Neural cell (in vitro differentiated cells): ENCODE measurements around the gene SNRK.

ENCODE experiments used
- CTCF ChIP-seq: fragments of 450-650 bp; IDR thresholded peaks from 2 replicates; pipeline ENCODE4 v1.5.1; 2014; ENCODE audit warnings: antibody characterized with exemption, mild to moderate bottlenecking, moderate library complexity; ENCODE audit not compliant: poor library complexity, severe bottlenecking
- EP300 ChIP-seq: fragments of 450-650 bp; conservative IDR thresholded peaks from 2 replicates; pipeline ENCODE4 v1.6.1; 2014; ENCODE audit warnings: antibody characterized with exemption, mild to moderate bottlenecking, moderate library complexity; ENCODE audit not compliant: poor library complexity, severe bottlenecking
- EZH2 ChIP-seq: fragments of 200-600, 300-800 bp; shearing (Covaris generic), sonication (generic); IDR thresholded peaks from 2 replicates; pipeline ENCODE4 v1.6.1; 2014; ENCODE audit warnings: antibody characterized with exemption, low read length, borderline replicate concordance, mild to moderate bottlenecking; ENCODE audit not compliant: insufficient read depth, poor library complexity, severe bottlenecking
- MXI1 ChIP-seq: fragments of 450-650 bp; conservative IDR thresholded peaks from 2 replicates; pipeline ENCODE4 v1.6.1; 2014; ENCODE audit warnings: antibody characterized with exemption, mild to moderate bottlenecking; ENCODE audit not compliant: poor library complexity, severe bottlenecking
- POLR2AphosphoS5 ChIP-seq: IDR thresholded peaks from 2 replicates; pipeline ENCODE4 v1.6.1; 2012
- RAD21 ChIP-seq: fragments of 450-650 bp; conservative IDR thresholded peaks from 2 replicates; pipeline ENCODE4 v1.6.1; 2014; ENCODE audit warnings: antibody characterized with exemption, mild to moderate bottlenecking, moderate library complexity
- REST ChIP-seq: IDR thresholded peaks from 2 replicates; pipeline ENCODE4 v1.6.1; 2012; ENCODE audit warnings: borderline replicate concordance
- SMC3 ChIP-seq: fragments of 450-650 bp; conservative IDR thresholded peaks from 2 replicates; pipeline ENCODE4 v1.6.1; 2014; ENCODE audit warnings: antibody characterized with exemption, mild to moderate bottlenecking, moderate library complexity; ENCODE audit not compliant: poor library complexity
- TAF1 ChIP-seq: IDR thresholded peaks from 2 replicates; pipeline ENCODE4 v1.6.1; 2012; ENCODE audit warnings: low read depth

GRCh38 chr3:43256714-43257461 lies 29.5 kb upstream of the SNRK start:
- TF ChIP-seq CTCF = no peak
- TF ChIP-seq POLR2AphosphoS5 = no peak
- TF ChIP-seq EP300 = no peak
- TF ChIP-seq EZH2 = no peak
- TF ChIP-seq TAF1 = no peak
- TF ChIP-seq REST = no peak
- TF ChIP-seq SMC3 = no peak
- TF ChIP-seq MXI1 = no peak
- TF ChIP-seq RAD21 = no peak
